GM23338 (cell line): ENCODE data around the gene C10orf90. TPM values are rescaled to one million over a fixed set of nuclear protein-coding genes. Genes with fewer than 3 reads are reported as not detected.

Experiments
- ATAC-seq: fragments of 200-7000 bp; cut with Tn5 transposase; 3 replicates; pipeline ENCODE4 v1.9.1; 2020
- DNase-seq: peaks from one replicate; pipeline ENCODE4 v3.0.0-alpha.2; 2015; ENCODE audit warnings: low spot score
- H2AFZ ChIP-seq: fragments of 200-600 bp; sonication (generic); 2 replicates; pipeline ENCODE4 v1.8.0; 2016; ENCODE audit warnings: antibody characterized with exemption, mild to moderate bottlenecking, moderate library complexity
- H3F3A ChIP-seq: fragments of 200-600 bp; sonication (generic); replicated peaks from 2 replicates; pipeline ENCODE4 v1.8.0; 2017; ENCODE audit warnings: antibody characterized with exemption, mixed run types, low read depth
- H3K27ac ChIP-seq: fragments of 200-600 bp; sonication (generic); 2 replicates; pipeline ENCODE4 v1.6.1; 2016; ENCODE audit warnings: low read depth
- H3K27me3 ChIP-seq: fragments of 200-600 bp; sonication (generic); 2 replicates; pipeline ENCODE4 v1.8.0; 2016; ENCODE audit warnings: mild to moderate bottlenecking, mixed run types, moderate library complexity; ENCODE audit not compliant: insufficient read depth
- H3K36me3 ChIP-seq: fragments of 200-600 bp; sonication (generic); 2 replicates; pipeline ENCODE4 v1.8.0; 2016; ENCODE audit warnings: mild to moderate bottlenecking; ENCODE audit not compliant: insufficient read depth
- H3K4me1 ChIP-seq: fragments of 200-600 bp; sonication (generic); 2 replicates; pipeline ENCODE4 v1.8.0; 2016; ENCODE audit warnings: mild to moderate bottlenecking, moderate library complexity; ENCODE audit not compliant: insufficient read depth
- H3K4me2 ChIP-seq: fragments of 200-600 bp; sonication (generic); 2 replicates; pipeline ENCODE4 v1.7.1; 2017; ENCODE audit warnings: mixed run types
- H3K4me3 ChIP-seq: fragments of 200-600 bp; sonication (generic); 2 replicates; pipeline ENCODE4 v1.6.1; 2016; ENCODE audit warnings: mixed run types
- H3K79me2 ChIP-seq: fragments of 200-600 bp; sonication (generic); replicated peaks from 2 replicates; pipeline ENCODE4 v1.8.0; 2017; ENCODE audit warnings: mild to moderate bottlenecking; ENCODE audit not compliant: insufficient read depth
- H3K9me2 ChIP-seq: fragments of 200-600 bp; sonication (generic); 2 replicates; pipeline ENCODE4 v1.8.0; 2017; ENCODE audit not compliant: insufficient read depth
- H4K20me1 ChIP-seq: fragments of 200-600 bp; sonication (generic); replicated peaks from 2 replicates; pipeline ENCODE4 v1.8.0; 2017; ENCODE audit warnings: mild to moderate bottlenecking; ENCODE audit not compliant: insufficient read depth
- H3K27ac Mint-ChIP-seq: 2 replicates; pipeline ENCODE4 v1.8.0; 2020; ENCODE audit warnings: inconsistent platforms, mild to moderate bottlenecking, moderate library complexity, mixed read lengths
- H3K27me3 Mint-ChIP-seq: 3 replicates; pipeline ENCODE4 v1.8.0; 2022; ENCODE audit warnings: low read depth, mild to moderate bottlenecking, moderate library complexity, mixed read lengths, inconsistent platforms; ENCODE audit not compliant: insufficient read depth, poor library complexity
- H3K36me3 Mint-ChIP-seq: 3 replicates; pipeline ENCODE4 v1.8.0; 2021; ENCODE audit warnings: low read depth, mild to moderate bottlenecking, inconsistent platforms, moderate library complexity, mixed read lengths
- H3K4me1 Mint-ChIP-seq: 3 replicates; pipeline ENCODE4 v1.8.0; 2020; ENCODE audit warnings: mild to moderate bottlenecking, inconsistent platforms, mixed read lengths
- H3K4me3 Mint-ChIP-seq: 3 replicates; pipeline ENCODE4 v1.8.0; 2021; ENCODE audit warnings: moderate library complexity, mild to moderate bottlenecking, inconsistent platforms, mixed read lengths
- H3K9me3 Mint-ChIP-seq: 3 replicates; pipeline ENCODE4 v1.8.0; 2020; ENCODE audit warnings: moderate library complexity, mild to moderate bottlenecking, inconsistent platforms, mixed read lengths
- CREB1 ChIP-seq: fragments of 250-450 bp; sonication (Bioruptor Pico); IDR thresholded peaks from 2 replicates; pipeline ENCODE4 v1.5.0; 2020; ENCODE audit warnings: low read depth, mild to moderate bottlenecking, moderate library complexity
- EZH2 ChIP-seq: fragments of 200-600 bp; sonication (generic); IDR thresholded peaks from one replicate; pipeline ENCODE4 v1.8.0; 2017; ENCODE audit warnings: antibody characterized with exemption, mild to moderate bottlenecking, low read depth; ENCODE audit not compliant: unreplicated experiment
- EZH2phosphoT487 ChIP-seq: fragments of 200-600 bp; sonication (generic); IDR thresholded peaks from one replicate; pipeline ENCODE4 v1.8.1; 2018; ENCODE audit warnings: antibody characterized with exemption; ENCODE audit not compliant: unreplicated experiment
- NANOG ChIP-seq: IDR thresholded peaks from 2 replicates; pipeline ENCODE4 v1.6.1; 2016; ENCODE audit warnings: antibody characterized with exemption, borderline replicate concordance
- POLR2AphosphoS5 ChIP-seq: IDR thresholded peaks from 2 replicates; pipeline ENCODE4 v1.6.1; 2016; ENCODE audit warnings: antibody characterized with exemption, low read depth
- STAT1 ChIP-seq: IDR thresholded peaks from one replicate; pipeline ENCODE4 v1.6.1; 2016; ENCODE audit warnings: antibody characterized with exemption; ENCODE audit not compliant: unreplicated experiment
- ZNF114 ChIP-seq: fragments of 250-450 bp; sonication (Bioruptor Pico); IDR thresholded peaks from 2 replicates; pipeline ENCODE4 v1.5.0; 2020; ENCODE audit warnings: mild to moderate bottlenecking, moderate library complexity
- ZNF331 ChIP-seq: fragments of 250-450 bp; sonication (Bioruptor Pico); IDR thresholded peaks from 2 replicates; pipeline ENCODE4 v1.5.0; 2020; ENCODE audit warnings: low read depth, mild to moderate bottlenecking, moderate library complexity
- polyA plus RNA-seq: library from polyadenylated mRNA; unstranded; fragments of >200 nt; fragmentation: Nextera tagmentation; extraction: Ambion mirVana; gene quantifications from 2 replicates; pipeline ENCODE4 v1.2.1, GENCODE V29; 2016
- total RNA-seq: library from RNA; depleted of rRNA; stranded (reverse); fragments of >200 nt; shearing (Covaris generic); gene quantifications from 2 replicates; pipeline ENCODE4 v1.2.3, GENCODE V29; 2014
- TF ChIP-seq, protein P1 (sequence below): fragments of 250-450 bp; sonication (Bioruptor Pico); IDR thresholded peaks from 2 replicates; pipeline ENCODE4 v1.5.0; 2020; ENCODE audit warnings: mild to moderate bottlenecking, moderate library complexity
- TF ChIP-seq, protein P2 (sequence below), 2 experiments: fragments of 200-600 bp in 1 of 2; sonication (generic) in 1 of 2; conservative IDR thresholded peaks; 2 replicates each; pipeline versions ENCODE4 v1.5.1 to v1.6.1; 2016 to 2017; ENCODE audit warnings: antibody characterized with exemption in 2 of 2, low read depth in 2 of 2, mild to moderate bottlenecking in 2 of 2, moderate library complexity in 1 of 2
- TF ChIP-seq, protein P3 (sequence below): IDR thresholded peaks from one replicate; pipeline ENCODE4 v1.6.1; 2018; ENCODE audit warnings: antibody characterized with exemption; ENCODE audit not compliant: unreplicated experiment
- TF ChIP-seq, protein P4 (sequence below): IDR thresholded peaks from 2 replicates; pipeline ENCODE4 v1.6.1; 2016; ENCODE audit warnings: antibody characterized with exemption

The C10orf90 gene
- total and polyA plus RNA-seq, 2 experiments from 2014 or later, result 0.76 to 0.97 TPM

- Histone ChIP-seq H3F3A (no peaks in the 10 kb centered on the region), H3K9me2 (peaks cover 22% of the 10 kb centered on the region), H3K4me2 (no peak overlapping the region), H3K36me3 (no peaks in the 10 kb centered on the region), H3K4me3 (no peak overlapping the region), H3K79me2 (no peaks in the 10 kb centered on the region), H3K27me3 (no peaks in the 10 kb centered on the region), H3K4me1 (peaks cover 2% of the 10 kb centered on the region; the same call in 1 of the 2 replicates), H2AFZ (no peak overlapping the region), H4K20me1 (no peaks in the 10 kb centered on the region), H3K27ac (no peak overlapping the region)
- Mint-ChIP-seq H3K27me3 (peaks cover 5% of the 10 kb centered on the region), H3K27ac (no peak overlapping the region), H3K4me1 (peaks cover 16% of the 10 kb centered on the region), H3K36me3 (peaks cover 4% of the 10 kb centered on the region; the same call in 1 of the 3 replicates), H3K4me3 (no peak overlapping the region), H3K9me3 (peaks cover 16% of the 10 kb centered on the region)
- TF ChIP-seq ZNF114 (CRISPR knock-in tag), result no peak
- no peak for TF ChIP-seq CREB1
- TF ChIP-seq, protein P1, sequence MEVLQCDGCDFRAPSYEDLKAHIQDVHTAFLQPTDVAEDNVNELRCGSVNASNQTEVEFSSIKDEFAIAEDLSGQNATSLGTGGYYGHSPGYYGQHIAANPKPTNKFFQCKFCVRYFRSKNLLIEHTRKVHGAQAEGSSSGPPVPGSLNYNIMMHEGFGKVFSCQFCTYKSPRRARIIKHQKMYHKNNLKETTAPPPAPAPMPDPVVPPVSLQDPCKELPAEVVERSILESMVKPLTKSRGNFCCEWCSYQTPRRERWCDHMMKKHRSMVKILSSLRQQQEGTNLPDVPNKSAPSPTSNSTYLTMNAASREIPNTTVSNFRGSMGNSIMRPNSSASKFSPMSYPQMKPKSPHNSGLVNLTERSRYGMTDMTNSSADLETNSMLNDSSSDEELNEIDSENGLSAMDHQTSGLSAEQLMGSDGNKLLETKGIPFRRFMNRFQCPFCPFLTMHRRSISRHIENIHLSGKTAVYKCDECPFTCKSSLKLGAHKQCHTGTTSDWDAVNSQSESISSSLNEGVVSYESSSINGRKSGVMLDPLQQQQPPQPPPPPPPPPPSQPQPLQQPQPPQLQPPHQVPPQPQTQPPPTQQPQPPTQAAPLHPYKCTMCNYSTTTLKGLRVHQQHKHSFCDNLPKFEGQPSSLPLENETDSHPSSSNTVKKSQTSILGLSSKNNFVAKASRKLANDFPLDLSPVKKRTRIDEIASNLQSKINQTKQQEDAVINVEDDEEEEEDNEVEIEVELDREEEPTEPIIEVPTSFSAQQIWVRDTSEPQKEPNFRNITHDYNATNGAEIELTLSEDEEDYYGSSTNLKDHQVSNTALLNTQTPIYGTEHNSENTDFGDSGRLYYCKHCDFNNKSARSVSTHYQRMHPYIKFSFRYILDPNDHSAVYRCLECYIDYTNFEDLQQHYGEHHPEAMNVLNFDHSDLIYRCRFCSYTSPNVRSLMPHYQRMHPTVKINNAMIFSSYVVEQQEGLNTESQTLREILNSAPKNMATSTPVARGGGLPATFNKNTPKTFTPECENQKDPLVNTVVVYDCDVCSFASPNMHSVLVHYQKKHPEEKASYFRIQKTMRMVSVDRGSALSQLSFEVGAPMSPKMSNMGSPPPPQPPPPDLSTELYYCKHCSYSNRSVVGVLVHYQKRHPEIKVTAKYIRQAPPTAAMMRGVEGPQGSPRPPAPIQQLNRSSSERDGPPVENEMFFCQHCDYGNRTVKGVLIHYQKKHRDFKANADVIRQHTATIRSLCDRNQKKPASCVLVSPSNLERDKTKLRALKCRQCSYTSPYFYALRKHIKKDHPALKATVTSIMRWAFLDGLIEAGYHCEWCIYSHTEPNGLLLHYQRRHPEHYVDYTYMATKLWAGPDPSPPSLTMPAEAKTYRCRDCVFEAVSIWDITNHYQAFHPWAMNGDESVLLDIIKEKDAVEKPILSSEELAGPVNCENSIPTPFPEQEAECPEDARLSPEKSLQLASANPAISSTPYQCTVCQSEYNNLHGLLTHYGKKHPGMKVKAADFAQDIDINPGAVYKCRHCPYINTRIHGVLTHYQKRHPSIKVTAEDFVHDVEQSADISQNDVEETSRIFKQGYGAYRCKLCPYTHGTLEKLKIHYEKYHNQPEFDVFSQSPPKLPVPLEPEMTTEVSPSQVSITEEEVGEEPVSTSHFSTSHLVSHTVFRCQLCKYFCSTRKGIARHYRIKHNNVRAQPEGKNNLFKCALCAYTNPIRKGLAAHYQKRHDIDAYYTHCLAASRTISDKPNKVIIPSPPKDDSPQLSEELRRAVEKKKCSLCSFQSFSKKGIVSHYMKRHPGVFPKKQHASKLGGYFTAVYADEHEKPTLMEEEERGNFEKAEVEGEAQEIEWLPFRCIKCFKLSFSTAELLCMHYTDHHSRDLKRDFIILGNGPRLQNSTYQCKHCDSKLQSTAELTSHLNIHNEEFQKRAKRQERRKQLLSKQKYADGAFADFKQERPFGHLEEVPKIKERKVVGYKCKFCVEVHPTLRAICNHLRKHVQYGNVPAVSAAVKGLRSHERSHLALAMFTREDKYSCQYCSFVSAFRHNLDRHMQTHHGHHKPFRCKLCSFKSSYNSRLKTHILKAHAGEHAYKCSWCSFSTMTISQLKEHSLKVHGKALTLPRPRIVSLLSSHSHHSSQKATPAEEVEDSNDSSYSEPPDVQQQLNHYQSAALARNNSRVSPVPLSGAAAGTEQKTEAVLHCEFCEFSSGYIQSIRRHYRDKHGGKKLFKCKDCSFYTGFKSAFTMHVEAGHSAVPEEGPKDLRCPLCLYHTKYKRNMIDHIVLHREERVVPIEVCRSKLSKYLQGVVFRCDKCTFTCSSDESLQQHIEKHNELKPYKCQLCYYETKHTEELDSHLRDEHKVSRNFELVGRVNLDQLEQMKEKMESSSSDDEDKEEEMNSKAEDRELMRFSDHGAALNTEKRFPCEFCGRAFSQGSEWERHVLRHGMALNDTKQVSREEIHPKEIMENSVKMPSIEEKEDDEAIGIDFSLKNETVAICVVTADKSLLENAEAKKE (CRISPR knock-in tag), result no peak
- TF ChIP-seq, protein P2, sequence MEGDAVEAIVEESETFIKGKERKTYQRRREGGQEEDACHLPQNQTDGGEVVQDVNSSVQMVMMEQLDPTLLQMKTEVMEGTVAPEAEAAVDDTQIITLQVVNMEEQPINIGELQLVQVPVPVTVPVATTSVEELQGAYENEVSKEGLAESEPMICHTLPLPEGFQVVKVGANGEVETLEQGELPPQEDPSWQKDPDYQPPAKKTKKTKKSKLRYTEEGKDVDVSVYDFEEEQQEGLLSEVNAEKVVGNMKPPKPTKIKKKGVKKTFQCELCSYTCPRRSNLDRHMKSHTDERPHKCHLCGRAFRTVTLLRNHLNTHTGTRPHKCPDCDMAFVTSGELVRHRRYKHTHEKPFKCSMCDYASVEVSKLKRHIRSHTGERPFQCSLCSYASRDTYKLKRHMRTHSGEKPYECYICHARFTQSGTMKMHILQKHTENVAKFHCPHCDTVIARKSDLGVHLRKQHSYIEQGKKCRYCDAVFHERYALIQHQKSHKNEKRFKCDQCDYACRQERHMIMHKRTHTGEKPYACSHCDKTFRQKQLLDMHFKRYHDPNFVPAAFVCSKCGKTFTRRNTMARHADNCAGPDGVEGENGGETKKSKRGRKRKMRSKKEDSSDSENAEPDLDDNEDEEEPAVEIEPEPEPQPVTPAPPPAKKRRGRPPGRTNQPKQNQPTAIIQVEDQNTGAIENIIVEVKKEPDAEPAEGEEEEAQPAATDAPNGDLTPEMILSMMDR (conservative IDR thresholded peaks at IDR 0.05; ENCODE audit: low read depth in 2 of 2), result no peak
- no peak for TF ChIP-seq STAT1
- TF ChIP-seq ZNF331 (CRISPR knock-in tag), result no peak
- TF ChIP-seq EZH2phosphoT487, result no peak
- TF ChIP-seq EZH2, result no peak
- no peak for TF ChIP-seq POLR2AphosphoS5
- TF ChIP-seq, protein P3, sequence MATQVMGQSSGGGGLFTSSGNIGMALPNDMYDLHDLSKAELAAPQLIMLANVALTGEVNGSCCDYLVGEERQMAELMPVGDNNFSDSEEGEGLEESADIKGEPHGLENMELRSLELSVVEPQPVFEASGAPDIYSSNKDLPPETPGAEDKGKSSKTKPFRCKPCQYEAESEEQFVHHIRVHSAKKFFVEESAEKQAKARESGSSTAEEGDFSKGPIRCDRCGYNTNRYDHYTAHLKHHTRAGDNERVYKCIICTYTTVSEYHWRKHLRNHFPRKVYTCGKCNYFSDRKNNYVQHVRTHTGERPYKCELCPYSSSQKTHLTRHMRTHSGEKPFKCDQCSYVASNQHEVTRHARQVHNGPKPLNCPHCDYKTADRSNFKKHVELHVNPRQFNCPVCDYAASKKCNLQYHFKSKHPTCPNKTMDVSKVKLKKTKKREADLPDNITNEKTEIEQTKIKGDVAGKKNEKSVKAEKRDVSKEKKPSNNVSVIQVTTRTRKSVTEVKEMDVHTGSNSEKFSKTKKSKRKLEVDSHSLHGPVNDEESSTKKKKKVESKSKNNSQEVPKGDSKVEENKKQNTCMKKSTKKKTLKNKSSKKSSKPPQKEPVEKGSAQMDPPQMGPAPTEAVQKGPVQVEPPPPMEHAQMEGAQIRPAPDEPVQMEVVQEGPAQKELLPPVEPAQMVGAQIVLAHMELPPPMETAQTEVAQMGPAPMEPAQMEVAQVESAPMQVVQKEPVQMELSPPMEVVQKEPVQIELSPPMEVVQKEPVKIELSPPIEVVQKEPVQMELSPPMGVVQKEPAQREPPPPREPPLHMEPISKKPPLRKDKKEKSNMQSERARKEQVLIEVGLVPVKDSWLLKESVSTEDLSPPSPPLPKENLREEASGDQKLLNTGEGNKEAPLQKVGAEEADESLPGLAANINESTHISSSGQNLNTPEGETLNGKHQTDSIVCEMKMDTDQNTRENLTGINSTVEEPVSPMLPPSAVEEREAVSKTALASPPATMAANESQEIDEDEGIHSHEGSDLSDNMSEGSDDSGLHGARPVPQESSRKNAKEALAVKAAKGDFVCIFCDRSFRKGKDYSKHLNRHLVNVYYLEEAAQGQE, result no peak
- TF ChIP-seq, protein P4, sequence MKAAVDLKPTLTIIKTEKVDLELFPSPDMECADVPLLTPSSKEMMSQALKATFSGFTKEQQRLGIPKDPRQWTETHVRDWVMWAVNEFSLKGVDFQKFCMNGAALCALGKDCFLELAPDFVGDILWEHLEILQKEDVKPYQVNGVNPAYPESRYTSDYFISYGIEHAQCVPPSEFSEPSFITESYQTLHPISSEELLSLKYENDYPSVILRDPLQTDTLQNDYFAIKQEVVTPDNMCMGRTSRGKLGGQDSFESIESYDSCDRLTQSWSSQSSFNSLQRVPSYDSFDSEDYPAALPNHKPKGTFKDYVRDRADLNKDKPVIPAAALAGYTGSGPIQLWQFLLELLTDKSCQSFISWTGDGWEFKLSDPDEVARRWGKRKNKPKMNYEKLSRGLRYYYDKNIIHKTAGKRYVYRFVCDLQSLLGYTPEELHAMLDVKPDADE, result no peak
- no peak for TF ChIP-seq NANOG
- DNase-seq (no peak), ATAC-seq (no peak)
These were observed 42.2 kb upstream of the C10orf90 start for GRCh38 chr10:126712681-126713080.
